T-helper 1 cell treated with Interleukin-12 subunit alpha and Interleukin-12 subunit beta and Interleukin-4 antibody, amounts not matched to agents 30 μg/mL and 1 μg/mL, for 36 hours (primary cell): ENCODE data around the gene MISP.
"Not testable (repeated sequence)": the region's sequence is repeated elsewhere in the genome, so short reads cannot be mapped to it uniquely, and the experiment has no call there.

Experiments used
- H3K27ac Mint-ChIP-seq: one replicate; pipeline ENCODE4 v1.8.0; 2021; ENCODE audit warnings: mild to moderate bottlenecking, mixed read lengths
- H3K27me3 Mint-ChIP-seq: one replicate; pipeline ENCODE4 v1.8.0; 2021; ENCODE audit warnings: low read depth, mixed read lengths
- H3K36me3 Mint-ChIP-seq: one replicate; pipeline ENCODE4 v1.8.0; 2021; ENCODE audit warnings: low read depth, mixed read lengths
- H3K4me1 Mint-ChIP-seq: one replicate; pipeline ENCODE4 v1.8.0; 2021; ENCODE audit warnings: low read depth, mixed read lengths
- H3K4me3 Mint-ChIP-seq: one replicate; pipeline ENCODE4 v1.8.0; 2021; ENCODE audit warnings: mild to moderate bottlenecking, moderate library complexity, mixed read lengths
- H3K9me3 Mint-ChIP-seq: one replicate; pipeline ENCODE4 v1.8.0; 2021; ENCODE audit warnings: mixed read lengths

MISP gene

GRCh38 chr19:732148-733069 is 18.5 kb upstream of the MISP start:
- no peak overlapping the region for H3K4me3 Mint-ChIP-seq
- H3K27ac Mint-ChIP-seq: no peak overlapping the region
- H3K9me3 Mint-ChIP-seq: no peaks in the 10 kb centered on the region
- H3K27me3 Mint-ChIP-seq: no peaks in the 10 kb centered on the region
- no peaks in the 10 kb centered on the region for H3K36me3 Mint-ChIP-seq
- peaks cover 8% of the 10 kb centered on the region for H3K4me1 Mint-ChIP-seq

DNA sequence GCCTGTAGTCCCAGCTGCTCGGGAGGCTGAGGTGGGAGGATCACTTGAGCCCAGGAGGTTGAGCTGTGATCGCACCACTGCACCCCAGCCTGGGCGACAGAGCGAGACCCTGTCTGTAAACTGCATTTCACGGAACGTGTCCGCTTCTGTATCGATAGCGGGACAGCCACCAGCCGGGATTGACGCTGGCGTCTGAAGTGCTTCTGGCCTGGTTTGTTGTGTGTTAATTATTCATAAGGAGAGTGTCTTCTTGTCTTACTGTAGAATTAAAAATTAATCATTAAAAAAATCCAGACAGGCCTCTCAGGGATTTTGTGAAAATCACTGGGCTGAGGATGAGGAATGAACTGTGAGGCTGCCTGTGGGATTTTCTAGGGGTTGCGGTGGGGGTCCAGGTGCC is 16.2 kb upstream of the MISP start:
- Mint-ChIP-seq H3K4me3 (no peak overlapping the region), H3K27ac (no peak overlapping the region), H3K36me3 (no peaks in the 10 kb centered on the region), H3K27me3 (no peaks in the 10 kb centered on the region), H3K9me3 (no peaks in the 10 kb centered on the region), H3K4me1 (peaks cover 8% of the 10 kb centered on the region)

- Mint-ChIP-seq H3K27me3 (no peaks in the 10 kb centered on the region), H3K4me1 (peaks cover 8% of the 10 kb centered on the region), H3K4me3 (no peak overlapping the region), H3K9me3 (no peaks in the 10 kb centered on the region), H3K36me3 (no peaks in the 10 kb centered on the region), H3K27ac (no peak overlapping the region)
Measured at GRCh38 chr19:736125-736524, 14.8 kb upstream of the MISP start.

DNA sequence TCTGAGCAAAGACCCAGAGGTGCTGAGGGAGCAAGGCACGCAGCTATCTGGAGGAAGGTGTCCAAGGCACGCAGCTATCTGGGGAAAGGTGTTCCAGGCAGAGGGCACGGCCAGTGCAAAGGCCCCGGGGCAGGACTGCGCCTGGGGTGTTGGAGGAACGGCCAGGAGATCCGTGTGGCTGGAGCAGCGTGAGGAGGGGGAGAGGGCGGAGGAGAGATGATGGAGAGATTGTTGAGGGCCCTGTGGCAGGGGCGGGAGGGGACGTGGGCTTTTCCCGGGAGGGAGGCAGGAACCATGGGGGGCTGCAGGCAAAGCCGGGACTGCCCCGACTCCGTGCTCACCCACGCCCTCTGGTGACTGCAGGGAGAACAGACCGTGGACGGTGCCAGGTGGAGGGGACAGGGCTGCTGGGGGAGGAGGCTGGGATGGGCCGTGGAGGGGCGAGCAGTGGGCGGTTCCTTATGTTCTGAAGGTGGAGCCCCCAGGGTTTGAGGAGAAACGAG is 13.3 kb upstream of the MISP start:
- Mint-ChIP-seq H3K27ac (no peak overlapping the region), H3K27me3 (no peaks in the 10 kb centered on the region), H3K9me3 (no peaks in the 10 kb centered on the region), H3K4me3 (no peak overlapping the region), H3K4me1 (peaks cover 8% of the 10 kb centered on the region), H3K36me3 (no peaks in the 10 kb centered on the region)

DNA sequence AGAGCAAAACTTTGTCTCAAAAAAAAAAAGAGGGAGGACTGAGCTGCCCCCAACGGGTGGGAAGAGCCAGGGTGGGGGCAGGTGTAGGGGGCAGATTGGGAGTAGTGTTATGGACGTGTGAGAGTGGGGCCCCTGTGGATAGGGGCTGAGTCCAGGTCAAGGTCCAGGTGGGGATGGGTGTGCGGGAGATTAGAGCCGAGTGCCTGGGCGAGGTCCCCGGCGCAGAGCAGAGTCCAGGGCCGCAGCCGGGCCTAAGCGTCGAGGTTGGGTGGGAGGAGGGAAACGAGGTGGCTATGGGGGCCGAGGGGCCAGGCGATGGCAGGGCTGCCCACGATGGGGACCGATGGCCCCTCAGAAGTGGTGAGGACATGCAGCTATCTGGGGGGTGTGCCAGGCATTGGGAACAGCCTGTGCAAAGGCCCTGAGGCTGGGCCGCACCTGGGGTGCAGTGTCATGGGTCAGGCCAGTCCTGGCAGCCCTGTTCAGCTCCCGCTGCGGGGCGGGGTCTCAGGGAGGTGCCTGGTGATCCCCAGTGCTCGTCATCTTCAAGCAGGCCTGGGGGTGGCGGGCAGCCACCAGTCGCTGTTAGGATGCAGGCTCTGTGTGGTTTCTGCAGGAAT is 12.3 kb upstream of the MISP start:
- H3K4me1 Mint-ChIP-seq: peaks cover 4% of the 10 kb centered on the region
- H3K9me3 Mint-ChIP-seq: peaks cover 4% of the 10 kb centered on the region
- no peak overlapping the region for H3K27ac Mint-ChIP-seq
- H3K27me3 Mint-ChIP-seq: no peaks in the 10 kb centered on the region
- no peak overlapping the region for H3K4me3 Mint-ChIP-seq
- H3K36me3 Mint-ChIP-seq: no peaks in the 10 kb centered on the region

GRCh38 chr19:739998-740715 is 10.8 kb upstream of the MISP start:
- Mint-ChIP-seq H3K4me3 (no peak overlapping the region), H3K36me3 (no peaks in the 10 kb centered on the region), H3K9me3 (peaks cover 14% of the 10 kb centered on the region), H3K27me3 (no peaks in the 10 kb centered on the region), H3K27ac (no peak overlapping the region), H3K4me1 (no peaks in the 10 kb centered on the region)

DNA sequence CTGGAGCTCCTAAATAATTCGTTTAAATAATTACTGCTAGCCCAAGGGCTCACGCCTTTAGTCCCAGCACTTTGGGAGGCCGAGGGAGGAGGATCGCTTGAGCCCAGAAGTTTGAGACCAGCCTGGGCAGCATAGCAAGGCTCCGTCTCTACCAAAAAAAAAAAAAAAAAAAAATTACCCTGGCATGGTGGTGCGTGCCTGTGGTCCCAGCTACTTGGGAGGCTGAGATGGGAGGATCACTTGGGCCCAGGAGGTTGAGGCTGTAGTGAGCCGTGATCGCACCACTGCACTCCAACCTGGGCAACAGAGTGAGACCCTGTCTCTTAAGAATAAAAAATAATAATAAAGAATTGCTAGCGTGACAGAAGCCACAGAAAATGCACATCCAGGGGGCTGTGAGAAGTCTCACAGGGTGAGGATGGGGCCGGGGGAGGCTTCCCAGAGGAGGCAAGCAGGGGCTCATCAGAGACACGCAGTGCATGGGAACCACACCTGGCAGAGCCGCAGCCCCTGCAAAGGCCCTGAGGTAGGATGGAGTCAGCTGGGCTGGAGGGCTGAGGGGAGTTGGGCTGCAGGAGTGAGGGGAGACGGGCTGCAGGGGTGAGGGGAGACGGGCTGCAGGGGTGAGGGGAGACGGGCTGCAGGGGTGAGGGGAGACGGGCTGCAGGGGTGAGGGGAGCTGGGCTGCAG is 10.0 kb upstream of the MISP start:
- H3K27me3 Mint-ChIP-seq, H3K27ac Mint-ChIP-seq, H3K4me1 Mint-ChIP-seq, H3K36me3 Mint-ChIP-seq, H3K4me3 Mint-ChIP-seq: not testable (repeated sequence)
- peaks cover 14% of the 10 kb centered on the region for H3K9me3 Mint-ChIP-seq

DNA sequence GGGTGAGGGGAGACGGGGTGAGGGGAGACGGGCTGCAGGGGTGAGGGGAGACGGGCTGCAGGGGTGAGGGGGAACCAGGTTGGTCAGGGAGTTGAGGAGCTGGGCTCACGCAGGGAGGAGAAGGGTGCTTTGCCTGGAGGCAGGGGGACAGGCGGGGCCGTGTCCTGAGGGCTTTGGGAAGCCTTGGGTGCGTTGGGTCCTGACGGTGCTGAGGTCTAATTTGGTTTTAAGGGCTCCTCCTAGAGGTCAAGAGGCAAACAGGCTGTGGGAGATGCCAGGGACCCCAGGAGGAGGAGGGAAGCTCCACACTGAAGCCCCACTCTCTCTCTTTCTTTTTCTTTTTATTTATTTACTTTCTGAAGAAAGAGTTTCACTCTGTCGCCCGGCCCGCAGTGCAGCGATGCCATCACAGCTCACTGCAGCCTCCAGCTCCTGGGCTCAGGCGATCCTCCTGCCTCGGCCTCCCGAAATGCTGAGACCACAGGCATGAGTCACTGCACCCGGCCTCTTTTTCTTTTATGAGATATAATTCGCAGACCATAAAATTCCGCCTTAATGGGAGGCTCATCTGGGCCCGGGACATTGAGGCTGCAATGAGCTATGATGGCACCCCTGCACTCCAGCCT is 9.3 kb upstream of the MISP start:
- H3K27ac Mint-ChIP-seq: no peak overlapping the region
- H3K4me1 Mint-ChIP-seq: no peaks in the 10 kb centered on the region
- no peaks in the 10 kb centered on the region for H3K36me3 Mint-ChIP-seq
- H3K9me3 Mint-ChIP-seq: peaks cover 14% of the 10 kb centered on the region
- H3K4me3 Mint-ChIP-seq: no peak overlapping the region
- no peaks in the 10 kb centered on the region for H3K27me3 Mint-ChIP-seq

DNA sequence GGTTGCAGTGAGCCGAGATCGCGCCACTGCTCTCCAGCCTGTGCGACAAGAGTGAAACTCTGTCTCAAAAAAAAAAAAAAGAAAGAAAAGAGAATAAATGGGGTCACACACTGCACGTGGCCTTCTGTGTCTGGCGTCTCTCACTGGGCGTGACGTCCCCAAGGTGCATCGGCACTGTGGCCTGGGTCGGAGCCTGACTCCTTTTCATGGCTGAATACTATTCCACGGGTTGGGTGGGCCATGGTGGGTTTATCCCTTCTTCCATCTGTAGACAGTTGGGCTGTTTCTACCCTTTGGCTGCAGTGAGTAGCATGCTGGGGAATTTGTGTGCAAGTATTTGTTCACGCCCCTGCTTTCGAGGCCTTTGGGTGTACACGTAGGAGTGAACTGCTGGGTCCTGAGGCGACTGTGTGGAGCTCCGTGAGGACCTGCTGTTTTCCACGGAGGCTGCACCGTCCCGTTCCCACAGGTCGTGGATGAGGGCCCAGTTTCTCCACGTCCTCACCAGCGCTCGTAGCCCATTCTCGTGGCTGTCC is 8.3 kb upstream of the MISP start:
- no peaks in the 10 kb centered on the region for H3K4me1 Mint-ChIP-seq
- H3K27me3 Mint-ChIP-seq: no peaks in the 10 kb centered on the region
- H3K9me3 Mint-ChIP-seq: peaks cover 14% of the 10 kb centered on the region
- H3K36me3 Mint-ChIP-seq: no peaks in the 10 kb centered on the region
- H3K27ac Mint-ChIP-seq: no peak overlapping the region
- H3K4me3 Mint-ChIP-seq: no peak overlapping the region

DNA sequence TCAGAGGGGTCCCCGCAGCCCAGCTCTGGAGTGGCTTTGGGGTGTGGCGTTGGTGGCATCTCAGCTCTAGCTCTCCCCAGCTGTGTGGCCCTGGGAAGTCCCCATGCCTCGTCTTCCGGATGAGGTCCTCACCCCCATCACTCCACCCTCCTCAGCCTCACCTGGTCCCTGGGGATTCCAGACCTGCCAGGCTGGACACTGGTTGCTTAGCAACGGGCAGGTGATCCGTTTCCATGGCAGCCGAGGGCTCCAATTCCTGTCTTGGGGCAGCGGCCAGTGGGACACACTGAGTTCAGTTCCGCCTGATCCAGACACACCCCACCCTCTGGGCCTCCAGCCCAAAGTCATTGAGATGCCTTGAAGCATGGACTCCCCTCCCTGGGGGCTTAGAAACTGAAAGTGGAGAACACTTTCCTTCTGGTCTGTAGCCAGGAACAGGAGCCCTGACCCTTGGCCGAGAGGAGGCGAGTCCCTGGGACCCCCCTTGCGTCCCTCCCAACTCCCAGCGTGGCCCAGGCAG is 7.7 kb upstream of the MISP start:
- Mint-ChIP-seq H3K36me3 (no peaks in the 10 kb centered on the region), H3K27ac (no peak overlapping the region), H3K9me3 (peaks cover 14% of the 10 kb centered on the region), H3K27me3 (no peaks in the 10 kb centered on the region), H3K4me1 (no peaks in the 10 kb centered on the region), H3K4me3 (no peak overlapping the region)

DNA sequence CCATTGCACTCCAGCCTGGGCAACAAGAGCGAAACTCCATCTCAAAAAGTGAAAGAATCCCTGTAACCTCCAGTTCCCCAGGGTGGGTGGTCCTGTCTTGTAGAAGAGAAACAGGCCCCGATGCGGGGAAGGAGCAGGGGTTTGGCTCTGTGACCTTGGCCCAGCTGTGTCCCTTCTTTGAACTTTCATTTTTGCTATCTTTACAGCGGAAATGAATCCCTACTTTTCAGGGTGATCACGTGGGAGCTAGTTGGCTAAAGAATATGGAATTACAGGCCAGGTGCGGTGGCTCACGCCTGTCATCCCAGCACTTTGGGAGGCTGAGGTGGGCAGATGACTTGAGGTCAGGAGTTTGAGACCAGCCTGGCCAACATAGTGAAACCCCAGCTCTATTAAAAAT is 5.8 kb upstream of the MISP start:
- not testable (repeated sequence) for H3K4me1 Mint-ChIP-seq, H3K4me3 Mint-ChIP-seq, H3K27me3 Mint-ChIP-seq, H3K27ac Mint-ChIP-seq, H3K36me3 Mint-ChIP-seq
- H3K9me3 Mint-ChIP-seq: peaks cover 14% of the 10 kb centered on the region

DNA sequence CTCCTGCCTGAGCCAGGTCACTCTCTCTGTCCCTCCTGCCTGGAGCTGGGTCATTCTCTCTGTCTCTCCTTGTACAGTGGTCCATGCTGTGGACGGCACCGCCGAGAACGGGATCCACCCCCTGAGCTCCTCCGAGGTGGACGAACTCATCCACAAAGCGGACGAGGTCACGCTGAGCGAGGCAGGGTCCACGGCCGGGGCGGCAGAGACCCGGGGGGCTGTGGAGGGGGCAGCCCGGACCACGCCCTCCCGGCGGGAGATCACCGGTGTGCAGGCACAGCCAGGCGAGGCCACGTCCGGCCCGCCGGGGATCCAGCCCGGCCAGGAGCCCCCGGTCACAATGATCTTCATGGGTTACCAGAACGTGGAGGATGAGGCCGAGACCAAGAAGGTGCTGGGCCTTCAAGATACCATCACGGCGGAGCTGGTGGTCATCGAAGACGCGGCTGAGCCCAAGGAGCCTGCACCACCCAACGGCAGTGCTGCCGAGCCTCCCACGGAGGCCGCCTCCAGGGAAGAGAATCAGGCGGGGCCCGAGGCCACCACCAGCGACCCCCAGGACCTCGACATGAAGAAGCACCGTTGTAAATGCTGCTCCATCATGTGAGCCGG is 4.6 kb upstream of the MISP start:
- H3K27me3 Mint-ChIP-seq: no peaks in the 10 kb centered on the region
- H3K4me1 Mint-ChIP-seq: no peaks in the 10 kb centered on the region
- no peaks in the 10 kb centered on the region for H3K36me3 Mint-ChIP-seq
- H3K27ac Mint-ChIP-seq: no peak overlapping the region
- H3K9me3 Mint-ChIP-seq: peaks cover 14% of the 10 kb centered on the region
- no peak overlapping the region for H3K4me3 Mint-ChIP-seq

- H3K4me3 Mint-ChIP-seq: no peak overlapping the region
- no peaks in the 10 kb centered on the region for H3K4me1 Mint-ChIP-seq
- H3K27ac Mint-ChIP-seq: no peak overlapping the region
- H3K9me3 Mint-ChIP-seq: peaks cover 14% of the 10 kb centered on the region
- H3K27me3 Mint-ChIP-seq: no peaks in the 10 kb centered on the region
- H3K36me3 Mint-ChIP-seq: no peaks in the 10 kb centered on the region
Measured at GRCh38 chr19:746956-747355, 4.0 kb upstream of the MISP start.
